HepG2 (cell line): ENCODE results near the gene MRPS31. TPM values are rescaled to one million over a fixed set of nuclear protein-coding genes. Genes with fewer than 3 reads are reported as not detected.
A peak's percentile ranks its signal among the peaks of the same experiment; 100 is the strongest.

ENCODE experiments used
- HDAC6 ChIP-seq: fragments of 200-600 bp; sonication (generic); IDR thresholded peaks from 2 replicates; pipeline ENCODE4 v1.7.0; 2017; ENCODE audit warnings: mild to moderate bottlenecking, antibody characterized with exemption, low read length, low read depth
- KMT2A ChIP-seq: sonication (generic); formaldehyde crosslinking; IDR thresholded peaks from 2 replicates; pipeline ENCODE4 v1.4.0; 2020; ENCODE audit warnings: missing genetic modification reagents
- MEF2D ChIP-seq: sonication (generic); formaldehyde crosslinking; IDR thresholded peaks from 2 replicates; pipeline ENCODE4 v1.5.1; 2020; ENCODE audit warnings: mild to moderate bottlenecking, missing genetic modification reagents
- MTF1 ChIP-seq: sonication (generic); formaldehyde crosslinking; IDR thresholded peaks from 2 replicates; pipeline ENCODE4 v1.5.0; 2020; ENCODE audit warnings: missing genetic modification reagents
- MYC ChIP-seq: sonication (generic); formaldehyde crosslinking; IDR thresholded peaks from 2 replicates; pipeline ENCODE4 v1.9.0; 2021; ENCODE audit warnings: missing genetic modification reagents, borderline replicate concordance
- RCOR2 ChIP-seq: IDR thresholded peaks from 2 replicates; pipeline ENCODE4 v1.6.1; 2016; ENCODE audit warnings: missing biosample characterization, missing genetic modification reagents
- SETDB1 ChIP-seq: sonication (generic); formaldehyde crosslinking; IDR thresholded peaks from 2 replicates; pipeline ENCODE4 v1.5.1; 2020; ENCODE audit warnings: missing genetic modification reagents, mild to moderate bottlenecking, borderline replicate concordance
- SMAD9 ChIP-seq: sonication (generic); formaldehyde crosslinking; IDR thresholded peaks from 2 replicates; pipeline ENCODE4 v1.5.1; 2020; ENCODE audit warnings: mild to moderate bottlenecking, missing genetic modification reagents
- XRCC5 ChIP-seq: fragments of 200-400 bp; formaldehyde crosslinking; optimal IDR thresholded peaks from 2 replicates; pipeline ENCODE3; 2017; ENCODE audit warnings: mild to moderate bottlenecking, low read length
- ZKSCAN1 ChIP-seq: fragments of 150-350 bp; IDR thresholded peaks from 2 replicates; pipeline ENCODE4 v1.6.1; 2014; ENCODE audit warnings: low read length
- ZNF138 ChIP-seq: sonication (generic); formaldehyde crosslinking; IDR thresholded peaks from 2 replicates; pipeline ENCODE4 v1.5.0; 2020; ENCODE audit warnings: mild to moderate bottlenecking, low read depth, missing genetic modification reagents
- ZNF180 ChIP-seq: sonication (generic); formaldehyde crosslinking; IDR thresholded peaks from 2 replicates; pipeline ENCODE4 v1.4.0; 2020; ENCODE audit warnings: low read depth, missing genetic modification reagents, borderline replicate concordance
- ZNF234 ChIP-seq: sonication (generic); formaldehyde crosslinking; conservative IDR thresholded peaks from 2 replicates; pipeline ENCODE4 v1.5.1; 2020; ENCODE audit warnings: mild to moderate bottlenecking, missing genetic modification reagents
- ZNF432 ChIP-seq: sonication (generic); formaldehyde crosslinking; IDR thresholded peaks from 2 replicates; pipeline ENCODE4 v1.5.0; 2020; ENCODE audit warnings: missing genetic modification reagents, mild to moderate bottlenecking, borderline replicate concordance
- ZNF496 ChIP-seq: sonication (generic); formaldehyde crosslinking; IDR thresholded peaks from 2 replicates; pipeline ENCODE4 v1.8.1; 2023; ENCODE audit warnings: mild to moderate bottlenecking, moderate library complexity, missing genetic modification reagents; ENCODE audit not compliant: insufficient replicate concordance
- ZNF768 ChIP-seq: sonication (generic); formaldehyde crosslinking; IDR thresholded peaks from 2 replicates; pipeline ENCODE4 v1.4.0; 2020; ENCODE audit warnings: missing genetic modification reagents
- ZSCAN20 ChIP-seq: sonication (generic); formaldehyde crosslinking; IDR thresholded peaks from 2 replicates; pipeline ENCODE4 v1.4.0; 2020; ENCODE audit warnings: missing genetic modification reagents, mild to moderate bottlenecking, borderline replicate concordance
- polyA plus RNA-seq, 8 experiments: library from polyadenylated mRNA; depleted of rRNA in 3 of 8; stranded (reverse) in 7 of 8; unstranded in 1 of 8; fragments of >200 nt; fragmentation: Illumina TruSeq in 4 of 8; extraction: Trizol in 4 of 8; gene quantifications; 2 replicates each; pipeline versions ENCODE4 v1.2.1 to v1.2.3, GENCODE V29; 2011 to 2016; ENCODE audit warnings: low read depth in 4 of 8, missing spikeins in 1 of 8, mixed read lengths in 1 of 8; ENCODE audit not compliant: insufficient read depth in 1 of 8
- total RNA-seq, 5 experiments: library from RNA; depleted of rRNA; stranded (reverse); fragments of >200 nt; fragmentation: Illumina TruSeq; extraction: Trizol; gene quantifications; 2 replicates each; pipeline ENCODE4 v1.2.3, GENCODE V29; 2016; ENCODE audit warnings: low read depth in 1 of 5
- TF ChIP-seq, protein P1 (sequence below): sonication (generic); formaldehyde crosslinking; IDR thresholded peaks from 2 replicates; pipeline ENCODE4 v1.4.0; 2020; ENCODE audit warnings: missing genetic modification reagents, borderline replicate concordance
- TF ChIP-seq, protein P2 (sequence below): sonication (generic); formaldehyde crosslinking; IDR thresholded peaks from 2 replicates; pipeline ENCODE4 v1.8.1; 2023; ENCODE audit warnings: missing genetic modification reagents, mild to moderate bottlenecking, borderline replicate concordance
- TF ChIP-seq, protein P3 (sequence below): sonication (generic); formaldehyde crosslinking; IDR thresholded peaks from 2 replicates; pipeline ENCODE4 v1.4.0; 2020; ENCODE audit warnings: low read depth, mild to moderate bottlenecking, missing genetic modification reagents
- TF ChIP-seq, protein P4 (sequence below): sonication (generic); formaldehyde crosslinking; IDR thresholded peaks from 2 replicates; pipeline ENCODE4 v1.4.0; 2020; ENCODE audit warnings: missing genetic modification reagents

The MRPS31 gene
- total and polyA plus RNA-seq, 2 of the 13 experiments (the other 11 are each of a cell fraction or from before 2014, with no cell fraction given): 23.7 to 34.1 TPM

DNA sequence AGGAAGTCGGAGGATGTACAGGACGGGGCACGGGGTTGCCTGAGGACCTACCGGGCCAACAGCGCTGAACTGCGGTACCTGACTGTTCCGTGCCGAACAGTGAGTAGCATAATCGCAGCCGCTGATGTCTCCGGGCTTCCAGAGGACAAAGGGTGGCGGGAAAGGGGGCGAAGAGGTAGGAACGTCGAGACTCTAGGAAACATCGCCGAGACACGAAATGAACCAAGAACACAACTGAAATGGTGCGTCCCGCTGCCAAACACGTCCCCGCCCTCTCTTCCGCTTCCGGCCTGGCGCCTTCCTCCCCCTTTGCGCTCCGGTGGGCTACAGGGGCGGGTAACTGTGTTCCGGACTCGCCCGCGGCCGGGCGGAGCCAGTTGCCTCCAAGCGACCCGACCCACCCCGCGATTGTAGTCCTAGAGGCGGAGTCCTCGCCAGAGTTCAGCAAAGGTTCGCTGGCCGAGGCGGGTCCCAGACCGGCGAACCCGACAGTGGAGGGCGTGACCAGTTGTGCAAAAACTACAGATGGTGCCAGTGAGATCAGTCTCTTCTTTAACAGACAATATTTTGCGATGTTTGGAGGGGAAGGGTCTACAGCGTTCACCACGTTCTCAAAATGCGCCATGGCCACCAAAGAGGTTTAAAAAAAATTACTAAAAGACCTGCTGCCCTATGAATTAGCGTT, at the start of gene MRPS31 (continued):
- TF ChIP-seq, protein P1, sequence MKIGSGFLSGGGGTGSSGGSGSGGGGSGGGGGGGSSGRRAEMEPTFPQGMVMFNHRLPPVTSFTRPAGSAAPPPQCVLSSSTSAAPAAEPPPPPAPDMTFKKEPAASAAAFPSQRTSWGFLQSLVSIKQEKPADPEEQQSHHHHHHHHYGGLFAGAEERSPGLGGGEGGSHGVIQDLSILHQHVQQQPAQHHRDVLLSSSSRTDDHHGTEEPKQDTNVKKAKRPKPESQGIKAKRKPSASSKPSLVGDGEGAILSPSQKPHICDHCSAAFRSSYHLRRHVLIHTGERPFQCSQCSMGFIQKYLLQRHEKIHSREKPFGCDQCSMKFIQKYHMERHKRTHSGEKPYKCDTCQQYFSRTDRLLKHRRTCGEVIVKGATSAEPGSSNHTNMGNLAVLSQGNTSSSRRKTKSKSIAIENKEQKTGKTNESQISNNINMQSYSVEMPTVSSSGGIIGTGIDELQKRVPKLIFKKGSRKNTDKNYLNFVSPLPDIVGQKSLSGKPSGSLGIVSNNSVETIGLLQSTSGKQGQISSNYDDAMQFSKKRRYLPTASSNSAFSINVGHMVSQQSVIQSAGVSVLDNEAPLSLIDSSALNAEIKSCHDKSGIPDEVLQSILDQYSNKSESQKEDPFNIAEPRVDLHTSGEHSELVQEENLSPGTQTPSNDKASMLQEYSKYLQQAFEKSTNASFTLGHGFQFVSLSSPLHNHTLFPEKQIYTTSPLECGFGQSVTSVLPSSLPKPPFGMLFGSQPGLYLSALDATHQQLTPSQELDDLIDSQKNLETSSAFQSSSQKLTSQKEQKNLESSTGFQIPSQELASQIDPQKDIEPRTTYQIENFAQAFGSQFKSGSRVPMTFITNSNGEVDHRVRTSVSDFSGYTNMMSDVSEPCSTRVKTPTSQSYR (CRISPR knock-in tag): no peak
- TF ChIP-seq ZNF768 (CRISPR knock-in tag) (peak; percentile 88), ZSCAN20 (0 out of 2 replicates have a peak, but pooled peaks have one; percentile 38), SETDB1 (no peak), ZNF234 (CRISPR knock-in tag) (no peak), RCOR2 (CRISPR knock-in tag) (no peak), XRCC5 (peak; percentile 99), ZNF138 (CRISPR knock-in tag) (no peak; the same call in 1 of the 2 replicates), HDAC6 (no peak), ZNF180 (CRISPR knock-in tag) (no peak), ZNF432 (no peak), MEF2D (CRISPR knock-in tag) (peak; percentile 92; the same call in 1 of the 2 replicates), ZNF496 (CRISPR knock-in tag) (no peak), ZKSCAN1 (peak; percentile 70; the same call in 1 of the 2 replicates), SMAD9 (CRISPR knock-in tag) (no peak), KMT2A (CRISPR knock-in tag) (peak; percentile 100), MTF1 (no peak), MYC (CRISPR knock-in tag) (peak; percentile 83; the same call in 1 of the 2 replicates)
- TF ChIP-seq, protein P2, sequence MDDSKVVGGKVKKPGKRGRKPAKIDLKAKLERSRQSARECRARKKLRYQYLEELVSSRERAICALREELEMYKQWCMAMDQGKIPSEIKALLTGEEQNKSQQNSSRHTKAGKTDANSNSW (CRISPR knock-in tag): no peak
- TF ChIP-seq, protein P3, sequence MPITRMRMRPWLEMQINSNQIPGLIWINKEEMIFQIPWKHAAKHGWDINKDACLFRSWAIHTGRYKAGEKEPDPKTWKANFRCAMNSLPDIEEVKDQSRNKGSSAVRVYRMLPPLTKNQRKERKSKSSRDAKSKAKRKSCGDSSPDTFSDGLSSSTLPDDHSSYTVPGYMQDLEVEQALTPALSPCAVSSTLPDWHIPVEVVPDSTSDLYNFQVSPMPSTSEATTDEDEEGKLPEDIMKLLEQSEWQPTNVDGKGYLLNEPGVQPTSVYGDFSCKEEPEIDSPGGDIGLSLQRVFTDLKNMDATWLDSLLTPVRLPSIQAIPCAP (CRISPR knock-in tag): no peak
- TF ChIP-seq, protein P4, sequence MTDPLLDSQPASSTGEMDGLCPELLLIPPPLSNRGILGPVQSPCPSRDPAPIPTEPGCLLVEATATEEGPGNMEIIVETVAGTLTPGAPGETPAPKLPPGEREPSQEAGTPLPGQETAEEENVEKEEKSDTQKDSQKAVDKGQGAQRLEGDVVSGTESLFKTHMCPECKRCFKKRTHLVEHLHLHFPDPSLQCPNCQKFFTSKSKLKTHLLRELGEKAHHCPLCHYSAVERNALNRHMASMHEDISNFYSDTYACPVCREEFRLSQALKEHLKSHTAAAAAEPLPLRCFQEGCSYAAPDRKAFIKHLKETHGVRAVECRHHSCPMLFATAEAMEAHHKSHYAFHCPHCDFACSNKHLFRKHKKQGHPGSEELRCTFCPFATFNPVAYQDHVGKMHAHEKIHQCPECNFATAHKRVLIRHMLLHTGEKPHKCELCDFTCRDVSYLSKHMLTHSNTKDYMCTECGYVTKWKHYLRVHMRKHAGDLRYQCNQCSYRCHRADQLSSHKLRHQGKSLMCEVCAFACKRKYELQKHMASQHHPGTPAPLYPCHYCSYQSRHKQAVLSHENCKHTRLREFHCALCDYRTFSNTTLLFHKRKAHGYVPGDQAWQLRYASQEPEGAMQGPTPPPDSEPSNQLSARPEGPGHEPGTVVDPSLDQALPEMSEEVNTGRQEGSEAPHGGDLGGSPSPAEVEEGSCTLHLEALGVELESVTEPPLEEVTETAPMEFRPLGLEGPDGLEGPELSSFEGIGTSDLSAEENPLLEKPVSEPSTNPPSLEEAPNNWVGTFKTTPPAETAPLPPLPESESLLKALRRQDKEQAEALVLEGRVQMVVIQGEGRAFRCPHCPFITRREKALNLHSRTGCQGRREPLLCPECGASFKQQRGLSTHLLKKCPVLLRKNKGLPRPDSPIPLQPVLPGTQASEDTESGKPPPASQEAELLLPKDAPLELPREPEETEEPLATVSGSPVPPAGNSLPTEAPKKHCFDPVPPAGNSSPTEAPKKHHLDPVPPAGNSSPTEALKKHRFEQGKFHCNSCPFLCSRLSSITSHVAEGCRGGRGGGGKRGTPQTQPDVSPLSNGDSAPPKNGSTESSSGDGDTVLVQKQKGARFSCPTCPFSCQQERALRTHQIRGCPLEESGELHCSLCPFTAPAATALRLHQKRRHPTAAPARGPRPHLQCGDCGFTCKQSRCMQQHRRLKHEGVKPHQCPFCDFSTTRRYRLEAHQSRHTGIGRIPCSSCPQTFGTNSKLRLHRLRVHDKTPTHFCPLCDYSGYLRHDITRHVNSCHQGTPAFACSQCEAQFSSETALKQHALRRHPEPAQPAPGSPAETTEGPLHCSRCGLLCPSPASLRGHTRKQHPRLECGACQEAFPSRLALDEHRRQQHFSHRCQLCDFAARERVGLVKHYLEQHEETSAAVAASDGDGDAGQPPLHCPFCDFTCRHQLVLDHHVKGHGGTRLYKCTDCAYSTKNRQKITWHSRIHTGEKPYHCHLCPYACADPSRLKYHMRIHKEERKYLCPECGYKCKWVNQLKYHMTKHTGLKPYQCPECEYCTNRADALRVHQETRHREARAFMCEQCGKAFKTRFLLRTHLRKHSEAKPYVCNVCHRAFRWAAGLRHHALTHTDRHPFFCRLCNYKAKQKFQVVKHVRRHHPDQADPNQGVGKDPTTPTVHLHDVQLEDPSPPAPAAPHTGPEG (CRISPR knock-in tag): peak; percentile 72
